HG03521 (cell line): ENCODE measurements around the gene ABCC2.
A peak's percentile ranks its signal among the peaks of the same experiment; 100 is the strongest.
"Not testable (repeated sequence)": the region's sequence is repeated elsewhere in the genome, so short reads cannot be mapped to it uniquely, and the experiment has no call there.

Source experiments
- ATAC-seq: cut with Tn5 transposase; IDR thresholded peaks from one replicate; pipeline ENCODE4 v1.9.1; 2021; ENCODE audit warnings: mild to moderate bottlenecking, moderate library complexity; ENCODE audit not compliant: unreplicated experiment

ABCC2 gene

GRCh38 chr10:99782447-99783286 is at the start of gene ABCC2:
TSS of gene ABCC2 (plus strand) at chr10:99782640. CDS start at chr10:99782845, 205 bp downstream.
- ATAC-seq, result no peak

- ATAC-seq, result no peak
These were observed 49.1 kb upstream of the ABCC2 start for GRCh38 chr10:99733366-99733765.

- not testable (repeated sequence) for ATAC-seq
These were observed 48.3 kb upstream of the ABCC2 start for GRCh38 chr10:99734111-99734510.

GRCh38 chr10:99740260-99740659 is 42.2 kb upstream of the ABCC2 start:
- ATAC-seq, result no peak

- ATAC-seq, result no peak
These were observed 41.4 kb upstream of the ABCC2 start for GRCh38 chr10:99740933-99741559.

- no peak for ATAC-seq
These were observed 40.2 kb upstream of the ABCC2 start for GRCh38 chr10:99742254-99742653.

- no peak for ATAC-seq
These were observed 39.7 kb upstream of the ABCC2 start for GRCh38 chr10:99742701-99743100.

- no peak for ATAC-seq
These were observed 38.6 kb upstream of the ABCC2 start for GRCh38 chr10:99743841-99744240.

GRCh38 chr10:99746166-99746565 is 36.3 kb upstream of the ABCC2 start:
- ATAC-seq, result not testable (repeated sequence)

GRCh38 chr10:99748823-99749451 is 33.5 kb upstream of the ABCC2 start:
- ATAC-seq, result no peak

GRCh38 chr10:99750641-99751040 is 31.8 kb upstream of the ABCC2 start:
- no peak for ATAC-seq

- no peak for ATAC-seq
These were observed 27.8 kb upstream of the ABCC2 start for GRCh38 chr10:99754670-99755069.

- no peak for ATAC-seq
These were observed 26.3 kb upstream of the ABCC2 start for GRCh38 chr10:99756159-99756558.

- no peak for ATAC-seq
These were observed 24.1 kb upstream of the ABCC2 start for GRCh38 chr10:99758211-99758891.

- ATAC-seq, result no peak
These were observed 22.1 kb upstream of the ABCC2 start for GRCh38 chr10:99760321-99760720.

GRCh38 chr10:99761365-99761764 is 21.1 kb upstream of the ABCC2 start:
- ATAC-seq, result no peak

- peak; percentile 27 for ATAC-seq
These were observed 16.7 kb upstream of the ABCC2 start for GRCh38 chr10:99765672-99766301.

- ATAC-seq, result peak; percentile 80
These were observed 16.1 kb upstream of the ABCC2 start for GRCh38 chr10:99766302-99766681.

- ATAC-seq, result no peak
These were observed 14.5 kb upstream of the ABCC2 start for GRCh38 chr10:99767901-99768300.

GRCh38 chr10:99768556-99768955 is 13.9 kb upstream of the ABCC2 start:
- ATAC-seq, result no peak

GRCh38 chr10:99769706-99770105 is 12.7 kb upstream of the ABCC2 start:
- no peak for ATAC-seq
